HG02588 (cell line): ENCODE data around the gene CMTM4.
"Not testable (repeated sequence)": the region's sequence is repeated elsewhere in the genome, so short reads cannot be mapped to it uniquely, and the experiment has no call there.

Experiments used
- ATAC-seq: cut with Tn5 transposase; IDR thresholded peaks from one replicate; pipeline ENCODE4 v1.9.1; 2021; ENCODE audit warnings: mild to moderate bottlenecking, moderate library complexity; ENCODE audit not compliant: unreplicated experiment

The CMTM4 gene

GRCh38 chr16:66617728-66618127 lies 78.8 kb downstream of the CMTM4 start:
- ATAC-seq: no peak

GRCh38 chr16:66617010-66617434 lies 79.5 kb downstream of the CMTM4 start:
- ATAC-seq: no peak

- ATAC-seq: no peak
Measured at GRCh38 chr16:66616592-66616991, 80.0 kb downstream of the CMTM4 start.

GRCh38 chr16:66616169-66616568 lies 80.4 kb downstream of the CMTM4 start:
- no peak for ATAC-seq

GRCh38 chr16:66614161-66614802 lies 82.3 kb downstream of the CMTM4 start:
- ATAC-seq: no peak

GRCh38 chr16:66612422-66612821 lies 84.1 kb downstream of the CMTM4 start:
- ATAC-seq: no peak

GRCh38 chr16:66611911-66612310 lies 84.6 kb downstream of the CMTM4 start:
- ATAC-seq: not testable (repeated sequence)

- ATAC-seq: no peak
Measured at GRCh38 chr16:66610111-66610820, 86.3 kb downstream of the CMTM4 start.

GRCh38 chr16:66609139-66609510 lies 87.4 kb downstream of the CMTM4 start:
- no peak for ATAC-seq

GRCh38 chr16:66608241-66609138 lies 88.1 kb downstream of the CMTM4 start:
- ATAC-seq: no peak

GRCh38 chr16:66605979-66606751 lies 90.4 kb downstream of the CMTM4 start:
- peak; percentile 47 for ATAC-seq

GRCh38 chr16:66605177-66605978 lies 91.2 kb downstream of the CMTM4 start:
- peak; percentile 9 for ATAC-seq

- ATAC-seq: peak; percentile 48
Measured at GRCh38 chr16:66604376-66605176, 92.0 kb downstream of the CMTM4 start, which contains the start of gene CMTM3. CMTM3 (plus strand) TSS chr16:66604704; CDS start chr16:66604806, 102 bp downstream.

- no peak for ATAC-seq
Measured at GRCh38 chr16:66603537-66604375, 92.8 kb downstream of the CMTM4 start.

- ATAC-seq: no peak
Measured at GRCh38 chr16:66601471-66601870, 95.1 kb downstream of the CMTM4 start.

- ATAC-seq: no peak
Measured at GRCh38 chr16:66600477-66600876, 96.1 kb downstream of the CMTM4 start.

GRCh38 chr16:66599726-66600125 lies 96.8 kb downstream of the CMTM4 start:
- no peak for ATAC-seq

GRCh38 chr16:66598111-66598510 lies 98.4 kb downstream of the CMTM4 start:
- no peak for ATAC-seq
